OCI-LY7 (cell line): ENCODE measurements around the gene ANO1. TPM values are rescaled to one million over a fixed set of nuclear protein-coding genes. Genes with fewer than 3 reads are reported as not detected.

Source experiments
- BruUV-seq: library from RNA; stranded (reverse); fragments of 400-500 nt; replicated peaks from 2 replicates; lab custom pipeline; 2021; lab: Mats Ljungman, UMichigan
- CTCF ChIA-PET: fragments of 300-600 bp; sonication (Branson Sonifier 250); formaldehyde crosslinking; loops from one replicate; lab custom pipeline; 2022; ENCODE audit warnings: antibody characterized with exemption; ENCODE audit not compliant: unreplicated experiment; lab: Charles Lee
- POLR2A ChIA-PET: fragments of 300-600 bp; sonication (Branson Sonifier 250); formaldehyde crosslinking; loops from one replicate; lab custom pipeline; 2022; ENCODE audit warnings: antibody characterized with exemption; lab: Charles Lee
- DNase-seq: peaks from one replicate; pipeline ENCODE4 v3.0.0-alpha.2; 2015; ENCODE audit warnings: low spot score
- H2AFZ ChIP-seq: fragments of 200-600 bp; sonication (generic), shearing (Covaris generic); 2 replicates; pipeline ENCODE4 v1.6.1; 2014; ENCODE audit warnings: mild to moderate bottlenecking, antibody characterized with exemption, low read length, moderate library complexity
- H3K27ac ChIP-seq: fragments of 200-600 bp; sonication (generic); 2 replicates; pipeline ENCODE4 v1.5.1; 2014; ENCODE audit warnings: mixed run types, low read depth, mild to moderate bottlenecking, moderate library complexity, low read length, inconsistent platforms; ENCODE audit not compliant: poor library complexity, severe bottlenecking
- H3K36me3 ChIP-seq: fragments of 200-600 bp; sonication (generic); 2 replicates; pipeline ENCODE4 v1.6.1; 2014; ENCODE audit warnings: mild to moderate bottlenecking, antibody characterized with exemption, low read length, moderate library complexity, mixed read lengths; ENCODE audit not compliant: insufficient read depth
- H3K4me1 ChIP-seq: fragments of 200-600 bp; sonication (generic); 2 replicates; pipeline ENCODE4 v1.5.1; 2014; ENCODE audit warnings: mild to moderate bottlenecking, low read length; ENCODE audit not compliant: insufficient read depth, poor library complexity, severe bottlenecking
- H3K4me2 ChIP-seq: fragments of 200-600 bp; sonication (generic); 2 replicates; pipeline ENCODE4 v1.6.1; 2014; ENCODE audit warnings: mild to moderate bottlenecking, low read length
- H3K4me3 ChIP-seq: fragments of 200-600 bp; sonication (generic); 2 replicates; pipeline ENCODE4 v1.5.1; 2014; ENCODE audit warnings: mild to moderate bottlenecking, low read depth, low read length; ENCODE audit not compliant: poor library complexity, severe bottlenecking
- H3K79me2 ChIP-seq: fragments of 200-600 bp; sonication (generic); 2 replicates; pipeline ENCODE4 v1.6.1; 2016; ENCODE audit warnings: low read depth, mild to moderate bottlenecking, low read length, moderate library complexity, mixed read lengths; ENCODE audit not compliant: insufficient read depth
- H3K9me2 ChIP-seq: fragments of 200-600 bp; sonication (generic); 2 replicates; pipeline ENCODE4 v1.6.1; 2016; ENCODE audit warnings: mild to moderate bottlenecking, low read length, mixed read lengths; ENCODE audit not compliant: insufficient read depth
- H3K9me3 ChIP-seq: fragments of 200-600 bp; sonication (generic); 2 replicates; pipeline ENCODE4 v1.6.1; 2014; ENCODE audit warnings: mild to moderate bottlenecking, mixed run types, low read length, mixed read lengths
- H4K20me1 ChIP-seq: fragments of 200-600 bp; sonication (generic); 2 replicates; pipeline ENCODE4 v1.6.1; 2014; ENCODE audit warnings: mild to moderate bottlenecking, antibody characterized with exemption, low read length, moderate library complexity, mixed read lengths; ENCODE audit not compliant: insufficient read depth
- EZH2phosphoT487 ChIP-seq: fragments of 200-600 bp; sonication (generic); IDR thresholded peaks from 2 replicates; pipeline ENCODE4 v1.6.1; 2018; ENCODE audit warnings: low read depth, borderline replicate concordance, mild to moderate bottlenecking, mixed run types, antibody characterized with exemption, low read length, moderate library complexity, mixed read lengths
- intact Hi-C: fragments of 100-400 bp; cut with micrococcal nuclease; formaldehyde crosslinking; loops from one replicate; pipeline ENCODE4 v1.10.0; 2022; ENCODE audit not compliant: unreplicated experiment
- total RNA-seq, 2 experiments: library from RNA; depleted of rRNA in 1 of 2; stranded (reverse); fragments of >200 nt in 1 of 2; shearing (Covaris generic) in 1 of 2; gene quantifications; 2 replicates each; pipeline ENCODE4 v1.2.3, GENCODE V29; 2014 to 2022
- TF ChIP-seq, protein P1 (sequence below): fragments of 200-600 bp; sonication (generic); conservative IDR thresholded peaks from 2 replicates; pipeline ENCODE4 v1.5.1; 2014; ENCODE audit warnings: mild to moderate bottlenecking, antibody characterized with exemption, low read length, moderate library complexity, mixed read lengths

ANO1 gene
- total RNA-seq, 2 experiments from 2014 or later: not detected

DNA sequence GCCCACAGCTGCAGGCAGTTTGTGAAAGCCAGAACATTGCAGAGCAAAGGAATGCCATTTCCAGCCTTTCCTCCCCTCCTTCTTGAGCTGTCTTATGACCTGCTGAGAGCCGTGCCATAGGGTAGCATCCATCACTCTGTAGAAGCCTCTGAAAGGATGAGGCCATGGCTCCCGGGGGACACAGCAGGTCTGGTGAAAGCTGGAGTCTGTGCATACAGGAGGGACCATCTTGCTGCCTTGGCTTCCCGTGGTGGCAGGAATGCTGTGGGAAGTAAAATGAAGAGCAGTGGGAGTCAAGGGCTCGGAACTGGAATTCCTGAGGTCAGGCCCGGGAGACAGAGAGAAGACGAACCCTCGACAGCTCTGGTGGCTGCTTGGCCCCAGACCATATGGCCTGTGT lies 30.9 kb downstream of the ANO1 start:
- H3K79me2 ChIP-seq: no peaks in the 10 kb centered on the region
- DNase-seq: no peak
- ChIA-PET CTCF (no interaction called here), POLR2A (no interaction called here)
- H3K9me2 ChIP-seq: no peaks in the 10 kb centered on the region
- no peak overlapping the region for H3K4me3 ChIP-seq
- H3K36me3 ChIP-seq: no peaks in the 10 kb centered on the region
- H3K9me3 ChIP-seq: no peaks in the 10 kb centered on the region
- BruUV-seq: no TSS peak
- H3K4me1 ChIP-seq: no peaks in the 10 kb centered on the region
- no peaks in the 10 kb centered on the region for H4K20me1 ChIP-seq
- TF ChIP-seq EZH2phosphoT487: no peak
- TF ChIP-seq, protein P1, sequence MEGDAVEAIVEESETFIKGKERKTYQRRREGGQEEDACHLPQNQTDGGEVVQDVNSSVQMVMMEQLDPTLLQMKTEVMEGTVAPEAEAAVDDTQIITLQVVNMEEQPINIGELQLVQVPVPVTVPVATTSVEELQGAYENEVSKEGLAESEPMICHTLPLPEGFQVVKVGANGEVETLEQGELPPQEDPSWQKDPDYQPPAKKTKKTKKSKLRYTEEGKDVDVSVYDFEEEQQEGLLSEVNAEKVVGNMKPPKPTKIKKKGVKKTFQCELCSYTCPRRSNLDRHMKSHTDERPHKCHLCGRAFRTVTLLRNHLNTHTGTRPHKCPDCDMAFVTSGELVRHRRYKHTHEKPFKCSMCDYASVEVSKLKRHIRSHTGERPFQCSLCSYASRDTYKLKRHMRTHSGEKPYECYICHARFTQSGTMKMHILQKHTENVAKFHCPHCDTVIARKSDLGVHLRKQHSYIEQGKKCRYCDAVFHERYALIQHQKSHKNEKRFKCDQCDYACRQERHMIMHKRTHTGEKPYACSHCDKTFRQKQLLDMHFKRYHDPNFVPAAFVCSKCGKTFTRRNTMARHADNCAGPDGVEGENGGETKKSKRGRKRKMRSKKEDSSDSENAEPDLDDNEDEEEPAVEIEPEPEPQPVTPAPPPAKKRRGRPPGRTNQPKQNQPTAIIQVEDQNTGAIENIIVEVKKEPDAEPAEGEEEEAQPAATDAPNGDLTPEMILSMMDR: no peak
- H3K4me2 ChIP-seq: no peak overlapping the region
- intact Hi-C loops: no loop called here
- H3K27ac ChIP-seq: no peak overlapping the region
- H2AFZ ChIP-seq: no peak overlapping the region

DNA sequence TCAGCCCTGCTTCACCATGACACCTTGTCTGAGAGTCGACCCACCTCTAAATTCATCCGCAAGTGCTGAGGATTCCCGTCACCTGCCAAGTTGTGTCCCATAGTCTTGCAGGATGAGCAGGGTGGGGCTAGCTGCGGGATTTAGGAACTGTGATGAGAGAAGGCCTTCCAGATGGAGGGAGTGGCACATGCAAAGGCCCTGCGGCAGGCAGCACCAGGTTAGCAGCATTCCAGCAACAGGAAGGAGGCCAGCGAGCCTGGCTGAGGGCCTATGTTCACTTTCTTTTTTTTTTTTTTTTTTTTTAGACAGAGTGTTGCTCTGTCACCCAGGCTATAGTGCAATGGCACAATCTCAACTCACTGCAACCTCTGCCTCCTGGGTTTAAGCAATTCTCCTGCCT lies 31.8 kb downstream of the ANO1 start:
- H4K20me1 ChIP-seq: no peaks in the 10 kb centered on the region
- intact Hi-C loops: no loop called here
- TF ChIP-seq, protein P1: no peak
- no peak for TF ChIP-seq EZH2phosphoT487
- ChIA-PET CTCF (no interaction called here), POLR2A (no interaction called here)
- H3K9me2 ChIP-seq: no peaks in the 10 kb centered on the region
- H3K27ac ChIP-seq: no peak overlapping the region
- no peak for DNase-seq
- no peaks in the 10 kb centered on the region for H3K4me1 ChIP-seq
- no peaks in the 10 kb centered on the region for H3K9me3 ChIP-seq
- no peaks in the 10 kb centered on the region for H3K36me3 ChIP-seq
- H3K79me2 ChIP-seq: no peaks in the 10 kb centered on the region
- H3K4me3 ChIP-seq: no peak overlapping the region
- H2AFZ ChIP-seq: no peak overlapping the region
- no peak overlapping the region for H3K4me2 ChIP-seq
- no TSS peak for BruUV-seq

DNA sequence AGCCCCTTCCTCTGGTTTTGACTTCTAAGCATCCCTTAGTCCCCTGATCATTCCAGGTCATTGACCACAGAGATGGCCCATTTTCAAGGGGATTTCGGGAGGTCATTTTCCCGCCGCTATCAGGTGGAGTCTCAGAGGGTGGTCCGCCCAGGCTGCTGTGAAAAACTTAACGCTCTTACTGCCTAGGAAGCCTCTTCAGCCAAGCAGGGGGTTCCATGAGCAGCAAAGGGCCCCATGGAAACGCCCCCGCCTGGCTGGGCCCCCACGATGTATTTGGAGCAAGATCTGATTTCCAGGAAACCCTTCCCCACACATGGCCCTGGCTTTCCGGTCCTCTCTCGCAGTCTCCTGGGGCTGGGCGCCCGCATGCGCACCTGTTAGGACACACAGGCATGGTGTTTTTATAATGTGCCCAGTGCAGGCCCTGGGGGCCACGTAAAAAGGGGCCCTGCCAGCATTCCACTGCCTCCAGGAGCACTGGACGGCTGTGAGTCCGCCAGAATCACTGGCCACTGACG lies 32.5 kb downstream of the ANO1 start:
- no peak overlapping the region for H3K27ac ChIP-seq
- POLR2A ChIA-PET: no interaction called here
- intact Hi-C loops: no loop called here
- H3K4me3 ChIP-seq: no peak overlapping the region
- DNase-seq: no peak
- H3K4me1 ChIP-seq: no peaks in the 10 kb centered on the region
- TF ChIP-seq, protein P1: no peak
- no peak for TF ChIP-seq EZH2phosphoT487
- no peak overlapping the region for H2AFZ ChIP-seq
- H3K9me3 ChIP-seq: no peaks in the 10 kb centered on the region
- no peaks in the 10 kb centered on the region for H3K79me2 ChIP-seq
- H3K9me2 ChIP-seq: no peaks in the 10 kb centered on the region
- H3K4me2 ChIP-seq: no peak overlapping the region
- no peaks in the 10 kb centered on the region for H4K20me1 ChIP-seq
- H3K36me3 ChIP-seq: no peaks in the 10 kb centered on the region
- CTCF ChIA-PET: no interaction called here
- BruUV-seq: no TSS peak
